ENCODE data around the gene GRID1.

GRID1 gene

DNA sequence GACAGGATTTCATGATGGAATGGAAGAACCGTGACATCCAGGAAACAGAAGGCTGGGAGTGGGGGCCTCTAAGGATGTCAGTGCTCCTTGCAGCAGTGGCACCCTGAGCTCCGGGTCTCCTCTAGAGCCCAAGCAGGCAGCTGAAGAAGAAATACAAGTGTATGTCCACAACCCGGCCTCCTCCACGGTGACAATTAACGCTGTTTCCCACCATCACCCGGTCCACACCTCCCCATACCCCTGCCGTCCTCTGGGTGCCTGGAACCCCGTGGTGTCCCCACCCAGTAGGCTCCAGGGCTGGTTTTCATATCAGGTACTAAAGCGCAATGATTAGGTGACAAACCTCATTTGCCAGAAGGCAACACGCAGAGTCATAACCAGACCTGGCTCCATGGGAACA is 30.3 kb downstream of the GRID1 start:
- DNase-seq (ENCODE audit: low spot score) = no peak

DNA sequence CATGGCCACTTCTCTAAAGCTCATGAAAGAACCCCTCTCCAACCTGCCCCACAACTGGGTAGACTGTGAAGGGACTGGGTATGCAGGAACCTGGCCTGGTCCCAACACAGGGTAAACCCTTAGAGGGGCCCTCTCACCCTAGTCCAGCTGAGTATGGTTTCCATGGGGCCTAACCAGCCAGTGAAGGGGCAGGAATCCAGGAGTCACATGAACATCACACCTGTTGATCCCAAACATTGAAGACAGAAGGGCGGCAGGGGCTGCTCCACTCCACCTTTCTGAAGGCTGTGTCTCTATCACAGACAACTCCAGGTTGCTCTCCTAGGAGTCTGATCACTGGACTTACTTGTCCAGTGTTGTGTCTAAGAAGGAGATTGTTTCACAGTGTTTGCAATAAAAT is 30.8 kb downstream of the GRID1 start:
- DNase-seq (ENCODE audit: low spot score) = no peak

DNA sequence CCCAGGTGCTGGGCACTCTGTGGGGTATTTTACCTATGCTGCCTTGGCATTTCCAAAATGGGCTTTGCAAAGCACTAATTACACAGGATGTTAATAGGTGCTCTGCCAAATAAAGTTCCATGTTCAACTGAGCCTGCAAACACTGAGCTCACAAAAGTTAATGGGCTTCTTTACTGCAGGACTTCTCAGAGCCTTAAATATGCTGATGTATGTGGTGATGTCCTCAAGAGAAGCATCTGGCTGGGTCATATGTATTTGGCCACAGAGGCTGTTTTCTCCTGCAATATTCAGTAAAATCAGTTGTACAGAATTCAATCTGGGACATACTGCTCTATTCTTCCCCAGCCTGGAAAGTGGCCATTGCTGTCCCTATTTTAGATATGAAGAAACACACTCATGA is 31.3 kb downstream of the GRID1 start:
- no peak for DNase-seq (ENCODE audit: low spot score)

DNA sequence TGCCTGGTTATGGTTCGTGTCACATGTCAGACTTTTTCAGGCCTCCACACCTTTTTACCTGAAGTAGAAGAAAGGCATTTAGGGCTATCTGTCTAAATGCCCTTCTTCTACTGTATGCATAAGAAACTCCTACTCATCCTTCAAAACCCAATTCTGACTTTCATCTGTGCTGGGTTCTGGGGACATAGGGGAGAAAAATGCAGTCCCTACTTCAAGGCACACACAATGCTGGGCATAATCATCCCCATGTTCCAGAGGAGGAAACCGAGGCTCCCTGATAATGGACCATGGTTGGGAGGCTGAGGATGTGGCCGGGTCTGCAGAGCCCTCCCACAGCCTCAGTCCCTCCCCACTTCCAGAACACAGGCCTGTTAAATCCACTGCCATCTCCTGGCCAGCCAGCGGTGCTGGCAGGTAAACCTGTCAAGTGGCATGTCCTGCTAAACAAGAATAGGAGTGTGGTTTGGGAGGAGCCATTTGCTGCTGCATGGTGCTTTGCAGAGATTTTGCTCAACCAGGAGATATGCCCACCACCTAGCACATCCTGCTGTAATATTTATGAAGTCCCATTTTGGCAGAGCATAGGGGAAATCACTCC is 32.0 kb downstream of the GRID1 start:
- DNase-seq (ENCODE audit: low spot score) = no peak

DNA sequence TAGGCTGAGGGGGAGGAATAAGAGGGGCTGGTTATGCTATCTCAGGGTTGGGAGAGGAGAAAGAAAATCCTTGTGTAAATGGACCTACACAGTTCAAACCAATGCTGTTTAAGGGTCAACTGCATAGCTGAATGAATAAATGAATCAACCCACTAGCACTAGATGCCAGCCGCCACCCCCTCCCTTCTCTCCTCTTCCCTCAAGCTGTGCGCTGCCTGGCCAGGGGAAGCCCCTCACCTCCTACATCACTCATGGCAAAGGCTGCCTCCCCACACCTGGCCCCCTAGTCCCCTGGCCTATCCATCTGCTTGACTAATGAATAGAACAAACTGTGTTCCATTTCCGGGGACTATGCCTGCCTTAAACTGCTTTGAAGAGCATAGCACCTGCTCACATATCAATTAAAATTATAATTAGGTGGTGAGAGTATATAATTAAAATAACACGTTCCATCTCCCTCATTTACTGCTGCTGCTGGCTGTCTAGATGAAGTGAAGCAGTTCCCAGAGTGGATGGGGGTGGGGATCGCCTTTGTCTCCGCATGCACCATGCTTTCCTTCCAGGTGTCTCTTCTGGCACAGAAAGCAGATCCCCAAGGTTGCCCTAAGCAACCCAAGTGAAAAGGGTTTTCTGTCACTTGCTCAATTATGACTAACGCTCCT is 32.6 kb downstream of the GRID1 start:
- no peak for DNase-seq (ENCODE audit: low spot score)

DNA sequence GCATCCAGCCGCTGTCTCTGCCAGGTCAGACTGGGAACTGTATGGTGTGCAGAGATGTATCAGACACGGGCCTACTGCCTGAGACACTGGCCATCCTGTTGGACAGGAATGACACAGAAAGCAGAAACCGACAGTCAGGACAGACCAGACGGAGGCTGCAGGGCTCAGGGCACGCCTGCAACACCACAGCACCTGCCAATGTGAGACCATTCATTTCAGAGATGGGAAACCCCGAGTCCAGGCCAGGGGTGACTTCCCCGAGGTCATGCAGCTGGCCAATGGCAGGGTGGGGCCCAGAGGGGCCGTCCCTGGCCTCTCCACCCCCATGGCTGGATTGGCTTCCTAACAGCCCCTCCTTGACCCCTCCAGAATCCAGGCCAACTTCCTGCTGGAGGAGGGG is 34.7 kb downstream of the GRID1 start:
- DNase-seq (ENCODE audit: low spot score) = no peak

DNA sequence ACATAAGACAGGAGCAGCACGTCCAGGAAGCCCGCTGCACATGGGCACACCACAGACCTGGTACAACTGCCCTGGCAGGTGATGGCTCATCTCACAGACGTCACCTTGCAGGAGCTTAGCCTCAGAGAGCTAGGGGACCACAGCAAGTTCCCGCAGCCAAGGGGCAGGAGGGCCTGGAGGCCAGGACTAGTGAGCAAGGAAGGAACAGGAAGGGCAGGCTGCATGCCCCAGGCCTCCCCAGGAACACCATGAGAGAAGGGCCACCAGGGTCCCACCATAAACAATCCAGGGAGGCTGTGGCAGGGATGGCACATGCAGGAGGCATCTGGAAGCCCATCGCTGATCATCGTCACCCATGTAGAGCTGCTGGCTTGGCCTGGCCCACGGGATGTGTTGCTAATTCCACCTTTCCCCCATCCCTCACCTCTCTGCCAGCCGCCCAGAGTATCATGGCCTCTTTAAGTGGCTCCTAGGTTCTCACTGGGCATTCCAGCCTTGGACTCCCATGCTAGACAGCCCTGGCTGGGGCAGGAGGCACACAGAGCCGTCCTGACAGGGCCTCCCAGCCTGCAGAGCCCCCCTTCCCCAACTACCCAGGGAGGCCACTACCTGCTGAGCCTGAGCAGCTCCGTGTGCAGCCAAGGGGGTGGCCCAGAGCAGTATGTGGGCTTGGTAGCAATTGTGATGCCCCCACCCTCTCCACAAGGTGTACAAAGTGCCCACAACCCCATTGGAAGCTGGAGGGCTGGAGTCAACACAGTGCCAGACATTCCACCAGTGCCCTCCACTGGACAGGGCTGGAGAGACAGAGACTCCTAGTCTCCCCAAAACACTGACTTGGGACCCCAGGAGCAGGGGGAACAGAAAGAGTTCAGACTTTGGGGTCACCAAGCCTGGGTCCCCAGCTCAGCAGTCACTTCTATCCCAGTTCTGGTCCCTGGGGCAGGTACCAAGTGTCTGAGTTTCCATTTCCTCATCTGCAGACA is 35.5 kb downstream of the GRID1 start:
- no peak for DNase-seq (ENCODE audit: low spot score)

DNA sequence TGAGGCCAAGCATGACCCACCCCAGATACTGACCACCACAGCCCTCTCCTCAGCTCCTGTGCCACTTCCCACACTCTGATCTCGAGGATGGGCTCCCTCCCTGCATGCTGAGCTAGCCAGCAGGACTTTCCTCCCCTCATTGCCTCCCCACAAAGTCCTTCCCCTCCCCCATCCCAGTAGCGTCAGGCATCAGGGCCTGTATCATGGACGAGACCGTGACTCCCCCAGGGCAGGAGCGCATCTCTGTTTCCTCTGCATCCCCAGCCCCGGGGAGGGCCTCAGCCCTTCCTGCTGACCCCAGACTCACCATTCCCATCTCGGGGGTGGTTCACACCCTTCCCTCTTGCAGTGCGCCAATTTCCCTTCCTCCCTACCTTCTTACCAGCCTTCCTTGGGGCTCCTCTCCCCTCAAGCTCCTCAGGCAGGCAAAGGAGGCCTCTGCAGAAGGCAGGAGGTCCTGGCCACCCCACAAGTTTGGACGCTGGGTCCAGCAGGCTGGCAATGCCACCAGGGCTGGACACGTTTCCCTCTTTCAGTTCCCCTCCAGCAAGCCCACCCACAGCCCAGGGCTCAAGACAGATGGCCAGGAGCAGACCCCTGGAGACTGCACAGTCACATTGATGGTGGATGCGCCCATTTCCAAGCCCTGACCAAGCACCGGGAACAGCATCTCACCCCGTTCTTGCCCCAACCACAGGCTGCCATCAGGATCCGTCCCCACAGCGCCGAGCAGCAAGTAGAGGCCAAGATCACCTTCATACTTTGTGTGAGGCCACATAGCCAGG is 36.5 kb downstream of the GRID1 start:
- no peak for DNase-seq (ENCODE audit: low spot score)

DNA sequence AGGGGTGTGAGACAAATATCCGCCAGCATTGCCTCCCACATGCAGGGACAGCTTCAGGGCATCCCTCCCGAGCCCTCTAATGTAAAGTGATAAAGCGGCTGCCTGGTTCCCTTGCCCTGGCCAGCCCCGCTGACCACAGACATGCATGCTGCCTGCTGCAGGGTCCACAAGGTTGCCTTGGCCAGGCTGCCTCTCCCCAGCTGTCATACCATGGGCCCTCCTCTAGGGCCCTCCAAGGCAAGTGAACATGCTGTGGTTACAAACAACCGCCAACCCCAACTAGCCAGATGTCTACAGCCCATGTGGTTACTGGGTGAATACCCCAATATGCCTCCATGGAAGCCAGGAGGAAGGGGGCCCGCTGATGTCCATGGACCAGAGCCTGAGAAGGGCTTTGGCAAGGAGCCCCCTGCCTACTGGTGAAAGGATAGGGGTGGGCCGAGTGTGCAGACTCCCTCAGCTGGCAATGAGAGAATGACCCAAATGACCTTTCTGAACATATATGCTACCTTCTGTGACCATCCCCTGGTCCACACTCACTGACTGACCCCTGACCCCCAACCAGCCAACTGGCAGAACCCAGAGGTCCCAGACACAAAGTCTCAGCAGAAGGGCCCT is 37.4 kb downstream of the GRID1 start:
- no peak for DNase-seq (ENCODE audit: low spot score)

DNA sequence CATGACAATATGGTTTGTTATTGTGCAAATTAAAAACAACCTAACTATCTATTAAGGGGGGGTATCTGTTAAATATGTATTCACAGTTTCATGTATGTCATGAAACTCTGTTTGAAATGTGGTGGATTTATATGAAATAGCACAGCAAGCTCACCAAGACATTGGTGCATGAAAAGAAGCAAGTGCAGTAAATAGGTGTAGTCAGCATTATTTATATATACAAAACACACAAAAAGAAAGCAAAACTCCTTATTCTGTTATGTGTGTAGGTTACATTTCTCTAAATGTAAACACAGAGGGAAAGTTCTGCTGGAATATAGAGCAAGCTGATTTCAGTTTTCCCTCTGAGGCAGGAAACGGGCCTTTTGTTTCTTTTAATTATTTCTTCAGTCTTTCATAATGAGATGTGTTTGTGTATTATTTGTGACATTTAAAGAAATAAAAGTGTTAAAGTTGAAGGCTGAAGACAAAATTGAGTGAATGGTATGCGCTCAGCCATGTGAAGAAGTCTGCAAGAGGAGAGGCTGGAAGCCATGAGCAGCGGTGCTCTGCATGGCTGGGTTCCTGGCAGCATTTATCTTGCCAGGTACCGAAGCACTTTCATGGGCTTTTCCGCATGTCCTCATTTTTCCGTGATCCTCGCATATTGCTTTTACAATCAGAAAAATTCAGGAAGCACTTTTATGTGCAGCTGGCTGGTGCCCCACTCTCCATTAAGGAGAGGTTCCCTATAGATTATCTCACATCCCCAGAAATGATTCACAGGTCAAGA is 38.5 kb downstream of the GRID1 start:
- no peak for DNase-seq (ENCODE audit: low spot score)

DNA sequence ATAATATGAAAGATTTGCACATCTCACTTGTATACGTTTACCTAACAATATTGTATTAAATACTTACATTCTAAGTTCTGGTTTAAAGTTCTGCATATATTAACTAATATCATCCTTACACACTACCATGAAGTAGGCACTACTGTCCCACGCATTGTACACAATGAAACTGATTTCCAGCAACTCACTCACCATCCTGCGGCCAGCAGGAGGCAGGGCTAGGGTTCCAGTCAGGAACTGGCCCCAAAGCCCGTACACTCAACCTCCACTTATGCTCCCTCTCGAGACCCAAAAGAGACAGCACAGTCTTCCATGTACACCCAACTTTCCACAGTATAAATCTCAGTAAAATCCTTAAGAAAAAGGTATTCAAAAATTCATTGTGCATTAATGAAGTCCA is 41.4 kb downstream of the GRID1 start:
- DNase-seq (ENCODE audit: low spot score) = no peak

DNA sequence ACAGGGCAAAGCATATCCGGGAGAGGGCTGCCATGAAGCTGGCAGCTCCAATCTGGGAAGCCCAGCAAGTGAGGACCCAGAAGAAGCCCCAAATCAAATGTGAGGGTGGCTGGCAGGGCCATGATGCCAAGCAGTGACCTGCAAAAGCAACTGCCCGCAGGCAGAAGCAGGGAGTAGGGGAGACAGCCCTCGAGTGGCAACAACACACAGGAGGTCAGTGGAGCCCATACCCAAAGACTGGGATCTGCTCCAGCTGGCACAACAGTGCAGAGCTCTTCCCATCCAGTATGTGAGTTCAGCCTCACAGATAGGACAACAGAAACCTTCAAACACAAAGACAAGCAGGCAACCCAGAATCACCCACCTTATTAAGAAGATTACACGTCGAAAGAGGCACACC is 45.0 kb downstream of the GRID1 start:
- no peak for DNase-seq (ENCODE audit: low spot score)

DNA sequence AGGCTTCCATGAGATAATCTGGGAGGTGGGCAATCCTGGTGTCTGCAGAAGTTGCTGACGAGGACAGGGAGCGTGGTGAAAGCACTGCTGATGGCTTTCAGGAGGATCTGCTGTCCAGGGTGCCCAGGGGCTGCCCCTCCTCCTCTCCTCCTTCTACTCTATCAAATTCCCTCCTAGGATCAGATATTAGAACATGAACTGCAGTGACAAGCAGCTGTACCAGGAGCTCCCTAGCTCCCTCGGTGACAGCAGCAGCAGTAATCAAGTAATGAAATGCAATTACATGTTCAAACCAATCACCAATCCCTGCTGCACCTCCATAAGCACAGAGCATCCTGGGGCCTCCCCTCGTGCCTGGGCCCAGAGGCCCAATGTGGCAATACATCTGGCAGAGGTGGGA is 46.9 kb downstream of the GRID1 start:
- no peak for DNase-seq (ENCODE audit: low spot score)

DNA sequence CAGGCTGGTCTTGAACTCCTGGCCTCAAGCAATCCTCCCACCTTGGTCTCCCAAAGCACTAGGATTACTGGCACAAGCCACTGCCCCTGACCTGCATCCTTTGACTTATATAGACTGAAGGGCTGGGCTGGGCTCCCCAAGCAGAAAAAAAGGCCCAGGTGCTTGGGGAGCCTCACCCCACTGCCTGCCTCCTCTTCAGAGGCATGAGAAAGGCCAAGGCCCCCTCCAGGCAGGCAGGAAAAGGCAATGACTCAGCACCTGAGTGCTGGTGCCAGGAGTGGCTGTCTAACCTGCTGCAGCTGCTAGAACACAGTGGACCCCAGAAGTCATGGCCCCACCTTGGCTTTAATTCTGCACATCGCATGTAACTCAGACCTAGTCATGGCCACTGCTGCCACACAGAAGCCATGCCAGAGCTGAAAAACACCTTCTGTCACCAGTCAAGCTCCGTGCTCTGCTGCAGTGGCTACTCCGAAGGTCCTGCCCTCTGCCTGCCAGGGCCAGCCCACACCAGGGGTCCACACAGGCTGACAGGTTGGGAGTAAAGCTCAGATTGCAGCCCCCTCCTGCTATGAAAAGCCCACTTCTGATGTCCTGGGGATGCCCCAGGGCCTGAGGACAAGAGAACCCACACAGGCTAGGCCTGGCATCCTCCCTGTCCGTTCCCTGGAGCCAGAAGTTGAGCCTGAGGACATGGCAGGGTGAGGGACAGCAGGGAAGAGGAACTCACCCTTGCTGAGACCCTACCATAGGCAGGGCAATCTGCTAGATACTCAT is 48.5 kb downstream of the GRID1 start:
- DNase-seq (ENCODE audit: low spot score) = no peak

DNA sequence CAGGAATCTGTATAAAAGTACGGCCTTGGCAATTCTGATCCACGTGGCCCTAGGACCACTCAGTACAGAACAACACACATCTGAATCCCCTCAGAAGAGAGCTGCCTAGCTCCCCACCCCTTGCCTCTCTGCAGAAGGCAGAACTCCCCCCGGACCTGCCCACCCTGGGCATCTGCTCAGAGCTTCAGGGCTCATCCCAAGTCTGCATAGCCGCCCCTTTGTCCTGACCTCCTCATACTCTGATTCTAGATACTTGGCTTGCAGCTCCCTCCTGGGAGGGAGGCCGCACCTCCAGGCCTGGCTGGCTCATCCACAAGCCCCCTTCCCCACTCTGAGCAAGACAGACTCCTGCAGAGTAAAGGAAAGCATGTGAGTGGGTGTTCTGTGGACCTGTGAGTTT is 49.6 kb downstream of the GRID1 start:
- no peak for DNase-seq (ENCODE audit: low spot score)

DNA sequence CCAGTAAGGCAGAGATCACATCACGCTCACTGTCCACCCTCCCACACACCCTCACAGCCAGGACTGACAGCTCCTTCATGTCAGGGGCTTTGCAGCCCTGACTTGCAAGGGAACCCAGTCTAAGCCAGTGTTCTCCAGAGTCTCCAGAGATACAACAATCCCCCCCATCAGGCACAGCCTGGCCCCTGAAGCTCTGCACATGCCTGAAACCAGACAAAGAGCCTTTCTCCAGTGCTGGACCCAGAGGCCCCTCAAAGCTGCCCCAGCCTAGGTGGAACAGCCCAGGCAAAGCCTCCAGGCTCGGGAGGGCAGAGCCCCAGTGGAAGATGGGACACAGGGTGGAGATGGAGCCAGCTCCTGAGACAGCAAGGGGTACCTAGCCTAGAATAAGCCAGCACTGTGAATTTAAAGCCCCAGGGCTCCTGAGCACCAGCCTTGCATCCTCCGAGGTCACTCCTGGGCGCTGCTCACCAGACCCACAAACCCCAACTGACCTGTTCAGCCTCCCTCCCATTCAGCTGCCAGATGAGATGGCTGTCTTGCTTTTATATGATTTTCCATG is 50.2 kb downstream of the GRID1 start:
- no peak for DNase-seq (ENCODE audit: low spot score)

DNA sequence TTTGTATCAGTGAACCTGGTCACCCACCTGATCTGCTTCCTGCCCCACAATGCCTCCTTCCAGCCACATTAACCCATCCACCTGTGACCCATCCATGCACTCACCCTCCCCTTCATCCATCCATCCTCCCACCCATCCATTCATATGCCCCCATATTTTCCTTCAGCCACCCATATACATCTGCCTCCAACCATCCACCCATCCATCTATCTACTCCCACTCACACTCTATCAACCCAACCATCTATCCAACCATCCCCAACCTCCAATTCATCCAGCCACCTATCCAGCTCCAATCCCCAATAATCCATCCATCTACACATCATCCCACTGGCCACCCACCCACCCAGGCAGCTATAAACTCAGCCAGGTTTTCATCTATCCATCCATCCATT is 51.0 kb downstream of the GRID1 start:
- no peak for DNase-seq (ENCODE audit: low spot score)

DNA sequence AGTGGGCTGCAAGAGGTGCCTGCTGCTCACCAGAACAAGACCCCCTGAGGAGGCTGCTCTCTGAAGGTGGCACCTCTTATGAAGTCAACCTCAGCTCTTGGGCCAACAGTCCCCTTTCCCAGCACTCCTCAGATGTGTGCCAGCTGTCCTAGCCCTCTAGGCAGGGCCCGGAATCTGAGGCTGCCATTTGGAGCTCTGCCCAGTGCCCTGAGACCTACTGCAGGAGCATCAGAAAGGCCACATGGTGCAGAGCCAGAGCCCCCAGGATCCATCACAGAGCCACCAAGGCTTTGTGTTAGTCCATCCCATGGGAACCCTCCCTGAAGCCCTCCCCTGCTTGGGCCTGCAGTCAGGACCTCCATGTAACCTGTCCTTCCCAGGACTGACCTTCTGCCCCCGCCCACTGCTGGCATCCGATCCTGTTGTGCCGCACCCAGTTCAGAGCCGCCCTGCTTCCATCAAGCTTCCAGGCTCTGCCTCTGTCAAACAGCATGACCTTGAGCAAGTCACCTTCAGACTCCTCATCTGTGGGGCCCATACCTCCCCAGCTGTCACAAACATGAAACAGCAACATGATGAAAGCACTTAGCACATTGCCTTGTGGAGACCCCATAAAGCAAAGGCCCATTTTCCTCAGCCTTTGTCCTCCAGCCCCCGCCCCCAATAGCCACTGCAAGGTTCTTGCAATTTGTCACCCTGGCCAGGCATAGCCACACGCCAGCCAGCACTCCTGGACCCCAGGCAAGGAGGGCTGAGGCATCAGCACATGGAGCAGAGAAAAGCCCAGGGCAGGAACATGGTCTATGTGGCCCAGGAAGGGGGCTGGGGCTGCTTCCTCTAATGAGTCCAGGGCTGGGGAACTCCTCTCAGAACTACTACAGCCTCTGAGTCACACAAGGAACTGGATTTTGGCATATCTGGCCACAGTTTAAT is 51.7 kb downstream of the GRID1 start:
- DNase-seq (ENCODE audit: low spot score) = no peak

DNA sequence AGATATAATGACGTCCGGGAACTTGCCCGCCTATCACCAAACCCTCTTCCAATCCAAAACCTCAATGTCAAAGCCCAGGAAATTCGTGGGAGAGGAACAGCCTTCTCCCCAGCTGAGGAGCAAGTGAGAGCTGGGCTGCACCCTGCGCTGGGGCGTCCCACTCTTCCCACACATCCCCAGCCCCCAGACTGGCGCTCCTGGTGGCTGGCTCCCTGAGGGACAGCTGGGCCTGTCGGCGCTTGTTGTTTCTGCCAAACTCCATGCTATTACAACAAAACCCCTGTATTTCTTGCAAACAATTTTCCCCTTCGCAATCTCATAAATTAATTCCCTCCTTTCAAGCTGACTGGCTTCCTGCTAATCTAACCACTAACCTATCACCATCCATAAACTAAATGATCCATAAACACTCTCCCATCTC is 53.0 kb downstream of the GRID1 start:
- DNase-seq (ENCODE audit: low spot score) = no peak

Data from D341Med (cell line).